Body of pancreas (tissue), 4 donors: ENCODE results near the gene DNAJB6.

Experiments used
- CTCF ChIP-seq, 7 experiments: fragments of 450-650 bp in 4 of 7; fragments of 200-600 bp in 3 of 7; sonication (generic) in 3 of 7; IDR thresholded peaks; one replicate each; pipeline ENCODE4 v1.5.1; 2016 to 2019; ENCODE audit warnings: antibody characterized with exemption in 7 of 7
- POLR2A ChIP-seq, 3 donors: fragments of 450-650 bp; IDR thresholded peaks; one replicate each; pipeline ENCODE4 v1.6.1; 2016; ENCODE audit warnings: antibody characterized with exemption in 3 of 3, mild to moderate bottlenecking in 2 of 3

DNA sequence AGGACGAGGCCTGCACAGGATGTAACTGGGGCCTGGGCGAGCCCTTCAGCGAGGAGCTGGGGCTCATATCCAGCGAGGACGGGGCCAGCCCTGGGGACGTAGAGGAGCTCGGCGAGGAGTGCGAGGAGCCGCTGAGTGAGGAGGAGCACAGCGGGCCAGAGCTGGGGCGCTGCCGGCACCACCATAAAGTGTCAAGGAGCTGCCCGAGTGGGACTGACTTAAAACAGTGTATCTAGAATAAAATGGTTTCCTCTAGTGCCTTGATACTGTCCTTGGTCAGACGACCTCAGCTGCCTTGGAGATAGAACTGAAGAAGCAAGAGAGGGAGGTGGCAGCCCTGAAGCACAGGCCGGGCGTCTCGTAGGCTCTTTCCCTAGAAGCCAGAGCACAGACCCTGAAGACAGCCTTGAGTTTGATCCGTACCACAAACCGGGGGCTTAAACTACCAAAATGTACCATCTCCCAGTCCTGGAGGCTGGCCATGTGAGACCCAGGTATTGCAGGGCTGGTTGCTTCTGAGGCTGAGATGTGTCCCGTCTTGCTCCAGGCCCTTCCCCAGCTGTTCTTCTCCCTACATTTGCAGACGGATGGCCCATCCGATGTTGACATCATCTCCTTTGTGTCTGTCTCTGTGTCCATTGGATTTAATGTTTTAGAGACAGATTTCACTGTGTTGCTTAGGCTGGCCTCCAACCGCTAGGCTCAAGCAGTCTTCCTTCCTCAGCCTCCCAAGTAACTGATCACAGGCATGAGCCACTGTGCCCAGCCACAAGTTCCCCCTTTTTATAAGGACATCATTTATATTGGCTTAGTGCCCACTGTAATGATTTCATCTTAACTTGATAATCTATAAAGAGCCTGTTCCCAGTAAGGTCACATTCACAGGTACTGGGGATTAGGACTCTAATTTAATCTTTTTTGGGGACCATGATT, 35.8 kb downstream of the DNAJB6 start:
- no peak for TF ChIP-seq CTCF (IDR thresholded peaks at IDR 0.05)
- no peak for TF ChIP-seq POLR2A (IDR thresholded peaks at IDR 0.05)
